Left lung (tissue), 10 donors: Measurements from ENCODE around the gene BARX2. TPM values are rescaled to one million over a fixed set of nuclear protein-coding genes. Genes with fewer than 3 reads are reported as not detected.

Source experiments
- ATAC-seq: fragments of 200-7000 bp; cut with Tn5 transposase; one replicate; pipeline ENCODE4 v1.9.1; 2020; ENCODE audit warnings: moderate library complexity
- DNase-seq, 4 donors: peaks; one replicate each; pipeline ENCODE4 v3.0.0-alpha.2; 2013 to 2020
- H3K27ac ChIP-seq, 2 donors: fragments of 200-600 bp; sonication (generic) in 1 of 2; one replicate each; pipeline versions ENCODE4 v1.5.0 to v1.8.0; 2020 to 2021
- H3K27me3 ChIP-seq, 2 donors: fragments of 200-600 bp; sonication (generic) in 1 of 2; one replicate each; pipeline versions ENCODE4 v1.5.0 to v1.8.0; 2020 to 2021
- H3K36me3 ChIP-seq, 2 donors: fragments of 200-600 bp; sonication (generic) in 1 of 2; one replicate each; pipeline versions ENCODE4 v1.5.0 to v1.8.0; 2020 to 2021
- H3K4me1 ChIP-seq, 2 donors: fragments of 200-600 bp; one replicate each; pipeline ENCODE4 v1.8.0; 2021
- H3K4me3 ChIP-seq, 2 donors: fragments of 200-600 bp; sonication (generic) in 1 of 2; one replicate each; pipeline versions ENCODE4 v1.5.0 to v1.8.0; 2020 to 2021; ENCODE audit warnings: mild to moderate bottlenecking in 1 of 2
- H3K9me3 ChIP-seq, 2 donors: fragments of 200-600 bp; sonication (generic) in 1 of 2; one replicate each; pipeline versions ENCODE4 v1.5.0 to v1.8.0; 2020 to 2021
- intact Hi-C, 2 donors: fragments of 100-400 bp; cut with DNase I; formaldehyde crosslinking; loops; one replicate each; pipeline versions ENCODE4 v1.11.2 to v1.14.2; 2022
- polyA plus RNA-seq, 6 donors: library from polyadenylated mRNA; unstranded; fragments of 120-200 nt; gene quantifications; one replicate each; pipeline ENCODE4 v1.2.1, GENCODE V29; 2013; ENCODE audit not compliant: insufficient read length in 6 of 6
- total RNA-seq, 2 donors: library from RNA; stranded (reverse); fragmentation: NEBNext Ultra II Directional; extraction: Animal tissue kit (Norgen Biotek cat#: 25700); gene quantifications; one replicate each; pipeline ENCODE4 v1.2.1, GENCODE V29; 2021
- TF ChIP-seq, protein P1 (sequence below), 2 donors: fragments of 200-600 bp; sonication (generic) in 1 of 2; IDR thresholded peaks; one replicate each; pipeline versions ENCODE4 v1.5.0 to v1.8.0; 2021; ENCODE audit warnings: antibody characterized with exemption in 2 of 2
- donor health status: DM: no; HTN: yes; CAD: no.
- donor health status: DM: no; HTN: no; CAD: no.

The BARX2 gene
- total and polyA plus RNA-seq, 8 donors = 0.10 to 0.51 (median 0.26) TPM

DNA sequence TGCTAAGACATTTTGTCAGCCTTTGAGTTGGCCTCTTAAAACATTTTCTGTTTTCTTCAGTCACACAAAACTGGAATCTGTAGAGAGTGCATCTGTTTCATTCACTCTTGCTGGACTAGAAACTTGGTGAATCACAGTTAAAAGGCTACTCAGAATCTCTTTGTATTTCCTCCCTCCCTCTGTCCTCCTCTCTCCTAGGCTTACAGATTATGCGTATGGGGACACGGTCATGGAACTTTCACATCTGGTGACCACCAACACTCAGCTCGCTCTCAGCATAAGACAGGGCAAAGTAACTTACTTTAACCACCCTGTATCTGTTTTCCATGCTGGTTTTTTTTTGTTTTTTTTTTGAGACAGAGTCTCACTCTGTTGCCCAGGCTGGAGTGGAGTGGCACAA, 50.4 kb downstream of the BARX2 start:
- Histone ChIP-seq H3K4me3 (no peak overlapping the region), H3K27me3 (no peaks in the 10 kb centered on the region), H3K9me3 (no peaks in the 10 kb centered on the region), H3K27ac (no peak overlapping the region), H3K36me3 (no peaks in the 10 kb centered on the region), H3K4me1 (no peaks in the 10 kb centered on the region)
- no peak for ATAC-seq
- DNase-seq = no peak
- intact Hi-C loops = no loop called here
- TF ChIP-seq, protein P1, sequence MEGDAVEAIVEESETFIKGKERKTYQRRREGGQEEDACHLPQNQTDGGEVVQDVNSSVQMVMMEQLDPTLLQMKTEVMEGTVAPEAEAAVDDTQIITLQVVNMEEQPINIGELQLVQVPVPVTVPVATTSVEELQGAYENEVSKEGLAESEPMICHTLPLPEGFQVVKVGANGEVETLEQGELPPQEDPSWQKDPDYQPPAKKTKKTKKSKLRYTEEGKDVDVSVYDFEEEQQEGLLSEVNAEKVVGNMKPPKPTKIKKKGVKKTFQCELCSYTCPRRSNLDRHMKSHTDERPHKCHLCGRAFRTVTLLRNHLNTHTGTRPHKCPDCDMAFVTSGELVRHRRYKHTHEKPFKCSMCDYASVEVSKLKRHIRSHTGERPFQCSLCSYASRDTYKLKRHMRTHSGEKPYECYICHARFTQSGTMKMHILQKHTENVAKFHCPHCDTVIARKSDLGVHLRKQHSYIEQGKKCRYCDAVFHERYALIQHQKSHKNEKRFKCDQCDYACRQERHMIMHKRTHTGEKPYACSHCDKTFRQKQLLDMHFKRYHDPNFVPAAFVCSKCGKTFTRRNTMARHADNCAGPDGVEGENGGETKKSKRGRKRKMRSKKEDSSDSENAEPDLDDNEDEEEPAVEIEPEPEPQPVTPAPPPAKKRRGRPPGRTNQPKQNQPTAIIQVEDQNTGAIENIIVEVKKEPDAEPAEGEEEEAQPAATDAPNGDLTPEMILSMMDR (IDR thresholded peaks at IDR 0.05) = no peak

DNA sequence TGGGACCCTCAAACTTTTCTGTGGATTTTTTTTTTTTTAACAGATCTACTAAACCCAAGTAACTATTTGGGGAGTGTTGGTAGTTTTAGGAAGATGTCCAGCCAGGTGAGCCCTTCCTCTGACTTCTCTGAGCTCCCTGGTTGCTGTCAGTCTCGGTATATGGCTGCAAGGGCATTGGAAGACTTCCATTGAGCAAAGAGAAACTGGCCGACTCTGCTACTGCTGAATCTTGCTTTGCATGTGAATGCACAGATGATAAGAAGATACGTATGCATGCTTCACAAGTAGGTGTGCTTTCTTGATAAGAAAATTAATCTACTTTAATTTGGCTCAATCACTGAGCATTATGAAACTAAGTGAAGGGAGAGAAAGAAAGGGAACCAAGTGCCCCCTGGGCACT, 51.1 kb downstream of the BARX2 start:
- TF ChIP-seq, protein P1 (IDR thresholded peaks at IDR 0.05) = no peak
- no peak overlapping the region for H3K4me3 ChIP-seq
- ATAC-seq (no peak), DNase-seq (no peak)
- H3K4me1 ChIP-seq = no peaks in the 10 kb centered on the region
- H3K36me3 ChIP-seq = no peaks in the 10 kb centered on the region
- intact Hi-C loops = no loop called here
- no peaks in the 10 kb centered on the region for H3K27me3 ChIP-seq
- H3K27ac ChIP-seq = no peak overlapping the region
- H3K9me3 ChIP-seq = no peaks in the 10 kb centered on the region

DNA sequence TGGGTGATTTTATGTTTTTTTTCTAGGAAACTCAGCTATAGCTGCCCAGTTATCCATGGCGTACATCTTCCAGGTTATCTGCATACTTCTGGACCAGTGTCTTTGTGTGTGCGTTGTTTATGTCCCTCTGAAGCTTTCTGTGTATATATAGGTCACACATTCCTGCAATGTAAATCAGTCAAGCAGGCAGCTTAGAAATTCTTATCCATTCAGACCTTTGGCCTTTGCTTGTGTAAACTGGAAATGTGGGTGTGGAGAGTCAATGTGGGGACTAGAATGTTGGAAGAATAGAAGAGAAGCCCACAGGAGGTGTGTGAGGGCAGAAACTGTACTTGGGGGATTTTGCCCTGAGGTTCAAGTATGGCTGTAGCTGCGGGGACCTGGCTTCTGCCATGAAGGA, 51.7 kb downstream of the BARX2 start:
- no peak for ATAC-seq
- TF ChIP-seq, protein P1 (IDR thresholded peaks at IDR 0.05) = no peak
- H3K27ac ChIP-seq = no peak overlapping the region

DNA sequence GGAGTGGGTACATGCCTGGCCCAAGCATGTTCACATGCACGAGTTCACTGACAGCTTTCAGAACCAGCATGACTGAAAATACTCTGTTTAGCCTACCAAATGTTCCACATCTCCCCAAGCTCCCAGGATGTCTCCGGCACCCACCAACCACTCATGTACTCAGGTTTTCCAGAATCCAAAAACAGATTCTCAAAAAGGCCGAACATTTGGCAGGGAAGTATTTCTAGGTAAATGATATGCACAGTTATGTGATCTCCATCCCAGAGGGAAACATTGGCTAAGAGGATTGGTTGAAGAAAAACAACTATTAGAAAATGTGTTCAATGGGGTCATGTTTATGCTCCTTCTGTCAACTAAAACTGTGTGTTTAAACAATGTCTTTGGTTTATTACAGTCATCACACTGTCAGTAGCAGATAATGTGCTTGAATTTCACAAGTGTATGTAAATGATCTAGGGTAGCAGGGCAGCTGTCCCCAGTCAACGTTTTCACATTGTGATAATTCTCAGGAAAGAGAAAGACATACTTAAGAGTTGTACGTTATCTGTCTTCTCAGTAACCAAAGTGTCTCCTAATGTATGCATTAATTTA, 52.3 kb downstream of the BARX2 start:
- H3K9me3 ChIP-seq = no peaks in the 10 kb centered on the region
- no peaks in the 10 kb centered on the region for H3K36me3 ChIP-seq
- H3K4me3 ChIP-seq = no peak overlapping the region
- no peak overlapping the region for H3K27ac ChIP-seq
- intact Hi-C loops = no loop called here
- H3K4me1 ChIP-seq = no peaks in the 10 kb centered on the region
- ATAC-seq (no peak), DNase-seq (no peak)
- TF ChIP-seq, protein P1 (IDR thresholded peaks at IDR 0.05) = no peak
- no peaks in the 10 kb centered on the region for H3K27me3 ChIP-seq

More for the DNA sequence above, 51.7 kb downstream of the BARX2 start:
- H3K36me3 ChIP-seq = no peaks in the 10 kb centered on the region
- intact Hi-C loops = no loop called here
- no peaks in the 10 kb centered on the region for H3K9me3 ChIP-seq
- no peaks in the 10 kb centered on the region for H3K4me1 ChIP-seq
- no peaks in the 10 kb centered on the region for H3K27me3 ChIP-seq
- H3K4me3 ChIP-seq = no peak overlapping the region
- DNase-seq = no peak

DNA sequence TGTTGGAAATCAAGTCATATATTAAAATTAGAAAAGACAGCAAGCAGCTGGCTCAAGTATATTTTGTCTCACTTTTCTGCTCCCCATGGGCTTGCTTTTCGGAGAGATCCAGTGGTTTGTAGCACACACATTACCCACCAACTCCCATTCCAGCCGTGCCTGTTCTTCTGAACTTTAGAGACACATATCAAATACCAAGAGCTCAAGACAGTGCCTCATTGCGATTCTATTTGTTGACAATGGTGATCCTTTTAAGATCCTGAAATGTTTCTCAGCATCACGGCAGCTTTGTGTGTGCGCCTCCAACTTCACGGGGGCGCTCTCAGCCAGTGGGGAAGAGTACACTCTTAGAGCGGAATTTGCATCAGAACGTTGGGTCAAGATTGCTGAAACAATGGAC, 52.9 kb downstream of the BARX2 start:
- ATAC-seq (no peak), DNase-seq (no peak)
- no peaks in the 10 kb centered on the region for H3K36me3 ChIP-seq
- H3K27me3 ChIP-seq = no peaks in the 10 kb centered on the region
- H3K4me3 ChIP-seq = no peak overlapping the region
- no peak overlapping the region for H3K27ac ChIP-seq
- no peaks in the 10 kb centered on the region for H3K9me3 ChIP-seq
- H3K4me1 ChIP-seq = no peaks in the 10 kb centered on the region
- intact Hi-C loops = no loop called here
- TF ChIP-seq, protein P1 (IDR thresholded peaks at IDR 0.05) = no peak
